Embryonic facial prominence (tissue), 1 donor: ENCODE measurements around the gene PI4KB.

ENCODE experiments used
- DNase-seq: peaks from one replicate; pipeline ENCODE4 v3.0.0-alpha.2; 2016; ENCODE audit errors: extremely low spot score

PI4KB gene

DNA sequence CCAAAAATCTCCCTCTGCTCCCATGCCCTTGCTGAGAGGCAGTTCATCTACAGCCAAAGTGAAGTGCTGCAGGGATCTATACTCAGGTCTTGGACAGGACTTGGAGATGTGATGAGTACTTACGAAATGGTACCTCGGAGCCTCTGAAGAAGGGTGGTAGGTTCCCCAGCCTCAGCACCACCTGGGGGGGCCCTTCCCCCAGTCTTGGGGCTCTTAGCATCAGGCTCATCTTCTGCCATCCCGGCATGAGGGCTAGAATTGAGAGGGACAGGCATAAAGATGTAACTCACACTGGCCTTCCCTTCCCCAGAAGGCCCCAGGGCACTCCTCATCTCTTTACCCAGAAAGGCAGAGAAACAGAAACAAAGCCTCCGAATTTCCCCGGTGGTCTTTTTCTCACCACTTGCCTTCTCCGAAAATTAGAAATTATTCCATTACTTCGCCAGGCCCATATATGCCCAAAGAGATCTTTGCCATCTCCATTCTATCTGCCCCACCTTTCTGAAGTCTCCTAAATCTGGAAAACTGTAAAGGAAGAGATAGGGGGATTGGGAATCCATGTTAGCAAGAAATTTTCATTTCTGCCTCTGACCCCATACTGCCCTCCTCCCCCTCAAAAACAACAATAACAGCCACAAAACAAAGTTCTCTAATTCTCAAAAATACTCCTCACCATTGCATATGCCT is 19.0 kb upstream of the PI4KB start:
- no peak for DNase-seq

DNA sequence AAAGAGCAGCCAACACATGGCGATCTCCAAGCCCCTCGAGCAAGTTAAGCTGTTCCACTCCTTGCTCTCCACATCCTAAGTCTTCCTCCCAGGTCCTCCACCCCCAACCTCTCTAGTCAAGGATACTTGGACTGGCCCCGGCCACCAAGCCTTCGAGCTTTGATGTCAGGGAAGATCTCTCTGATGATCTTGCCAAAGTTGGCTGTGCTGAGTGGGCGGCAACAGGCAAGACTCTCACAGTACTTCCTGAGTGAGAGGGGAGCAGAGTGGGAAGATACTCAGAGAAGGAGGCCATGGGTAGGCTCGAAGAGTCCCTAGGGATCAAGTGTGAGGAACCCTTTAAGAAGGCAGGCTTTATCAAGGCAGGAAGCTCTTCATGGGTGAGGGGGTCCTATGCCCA is 17.1 kb upstream of the PI4KB start:
- DNase-seq, result no peak

DNA sequence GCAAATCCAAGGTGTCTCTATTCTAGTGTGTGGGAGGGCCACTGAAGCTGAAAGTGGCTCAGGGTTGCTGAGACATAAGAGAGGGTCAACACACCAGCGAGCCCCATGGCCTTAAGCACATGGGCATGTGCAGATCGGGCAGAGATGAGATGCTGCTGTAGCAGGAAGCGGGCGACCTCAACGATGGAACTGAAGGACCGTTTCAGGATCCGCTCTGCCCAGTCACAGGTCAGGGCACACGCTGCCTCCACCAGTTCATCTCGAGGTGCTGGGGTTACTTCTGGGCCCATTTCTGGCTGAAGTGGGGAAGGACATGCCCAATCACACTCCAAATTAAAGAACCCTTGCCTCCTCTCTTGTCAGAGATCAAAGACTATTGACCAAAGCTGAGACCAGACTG is 16.4 kb upstream of the PI4KB start:
- no peak for DNase-seq

DNA sequence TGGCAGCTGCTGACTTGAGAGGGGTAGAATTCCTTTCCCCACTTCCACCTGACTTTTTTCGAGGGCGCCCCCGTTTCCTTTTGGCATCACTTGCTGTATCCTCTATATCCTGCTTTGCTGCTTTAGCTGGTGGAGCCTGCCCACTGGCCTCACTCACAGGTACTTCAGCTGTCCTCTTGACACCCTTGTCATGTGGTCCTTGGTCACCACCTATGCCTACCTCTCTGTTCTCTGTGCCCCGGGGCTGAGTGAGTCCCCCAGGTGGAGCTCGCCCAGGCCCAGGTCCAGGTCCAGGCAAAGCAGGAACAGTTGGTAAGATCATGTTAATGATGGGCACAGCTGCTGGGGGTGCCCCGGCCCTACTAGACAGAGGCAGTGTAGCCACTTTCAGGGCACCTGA is 15.4 kb upstream of the PI4KB start:
- DNase-seq, result no peak

DNA sequence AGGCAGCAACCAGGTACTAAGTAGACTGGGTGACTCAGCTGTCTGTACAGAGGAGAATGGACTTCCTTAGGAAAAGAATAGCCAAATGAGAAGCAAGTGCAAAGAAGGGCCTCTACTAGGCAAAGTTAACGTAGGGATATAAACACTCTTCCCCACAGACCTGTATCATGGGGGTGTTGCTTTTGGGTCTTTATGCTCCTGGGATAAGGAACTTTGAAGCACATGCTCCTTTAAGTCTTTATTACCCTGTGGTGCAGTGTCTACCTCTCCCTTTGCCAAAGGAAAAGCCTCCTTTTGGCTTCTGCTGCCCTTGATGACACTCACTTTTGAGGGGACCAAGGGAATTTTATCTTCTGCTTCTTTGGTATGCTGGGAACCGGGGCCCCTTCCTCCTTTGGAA is 14.8 kb upstream of the PI4KB start:
- no peak for DNase-seq

DNA sequence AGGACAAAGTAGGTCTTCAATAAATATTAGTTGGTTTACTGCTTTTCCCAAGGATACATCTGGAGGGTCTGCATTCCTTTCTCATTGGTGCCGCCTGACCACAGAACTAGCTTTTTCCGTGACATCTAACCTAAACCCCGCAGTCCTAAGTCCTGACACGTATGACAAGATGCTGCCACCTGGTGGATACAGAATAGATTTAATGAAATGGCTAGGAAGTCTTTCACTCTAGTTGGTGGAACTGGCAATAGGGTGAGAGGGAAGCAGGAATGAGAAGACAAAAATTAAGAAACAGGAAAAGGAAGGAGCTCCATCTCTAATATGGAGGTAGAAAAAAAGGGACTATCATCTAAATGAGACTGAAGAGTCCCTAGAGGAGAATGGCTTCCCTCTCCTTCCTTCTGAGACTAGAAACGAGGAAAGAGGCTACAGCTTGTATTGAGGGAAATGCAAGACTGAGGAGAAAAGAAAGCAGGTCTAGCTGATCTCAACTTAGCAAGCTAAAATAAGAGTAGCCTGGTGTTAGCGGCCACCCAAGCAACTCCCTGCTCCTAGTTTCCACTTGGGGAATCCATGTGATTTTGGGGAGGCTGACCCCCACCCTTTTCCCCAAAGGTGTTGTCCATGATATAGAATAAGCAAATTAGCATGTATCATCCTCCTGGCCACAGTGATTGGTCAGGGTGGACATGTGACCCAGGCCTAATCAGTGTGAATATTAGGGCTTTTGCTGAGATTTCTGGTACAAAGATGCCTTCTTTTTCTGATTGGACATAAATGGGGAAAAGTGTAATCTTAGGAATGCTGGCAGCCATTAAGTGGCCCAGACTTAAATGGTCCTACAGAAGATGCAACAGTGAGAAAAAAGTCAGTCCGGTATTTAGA is 13.9 kb upstream of the PI4KB start:
- peak; percentile 70 for DNase-seq

DNA sequence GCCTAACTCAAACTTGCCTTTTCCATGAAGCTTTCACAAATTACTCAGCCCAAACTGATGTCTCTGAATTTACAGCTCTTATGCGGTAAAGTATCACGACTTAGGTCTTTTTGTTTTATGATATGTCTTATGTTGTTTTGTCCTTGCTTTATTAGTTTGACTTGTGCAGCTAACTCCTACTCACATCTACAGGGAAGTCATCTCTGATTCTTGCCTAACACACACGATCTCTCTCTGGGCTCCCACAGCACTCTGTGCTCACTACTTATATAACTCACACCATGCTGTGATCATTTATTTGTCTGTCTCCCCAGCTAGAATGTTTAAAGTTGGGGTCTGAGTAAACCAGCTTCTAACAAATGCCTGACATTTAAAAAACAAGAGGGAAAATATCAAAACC is 9.3 kb upstream of the PI4KB start:
- no peak for DNase-seq

DNA sequence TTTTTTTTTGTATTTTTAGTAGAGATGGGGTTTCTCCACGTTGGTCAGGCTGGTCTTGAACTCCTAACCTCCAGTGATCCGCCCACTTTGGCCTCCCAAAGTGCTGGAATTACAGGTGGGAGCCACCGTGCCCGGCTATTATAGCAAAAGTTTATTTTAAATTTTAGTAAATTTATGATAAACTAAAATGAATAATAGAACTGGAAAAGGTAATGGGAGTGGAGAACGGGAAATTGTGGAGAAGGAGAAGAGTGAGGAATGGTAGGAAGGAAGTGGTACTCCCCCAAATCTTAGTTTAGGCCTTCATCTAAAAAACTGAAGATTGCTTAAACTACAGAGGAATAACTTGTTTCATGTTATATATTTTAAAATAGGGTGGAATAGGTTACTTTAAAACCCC is 7.6 kb upstream of the PI4KB start:
- no peak for DNase-seq

DNA sequence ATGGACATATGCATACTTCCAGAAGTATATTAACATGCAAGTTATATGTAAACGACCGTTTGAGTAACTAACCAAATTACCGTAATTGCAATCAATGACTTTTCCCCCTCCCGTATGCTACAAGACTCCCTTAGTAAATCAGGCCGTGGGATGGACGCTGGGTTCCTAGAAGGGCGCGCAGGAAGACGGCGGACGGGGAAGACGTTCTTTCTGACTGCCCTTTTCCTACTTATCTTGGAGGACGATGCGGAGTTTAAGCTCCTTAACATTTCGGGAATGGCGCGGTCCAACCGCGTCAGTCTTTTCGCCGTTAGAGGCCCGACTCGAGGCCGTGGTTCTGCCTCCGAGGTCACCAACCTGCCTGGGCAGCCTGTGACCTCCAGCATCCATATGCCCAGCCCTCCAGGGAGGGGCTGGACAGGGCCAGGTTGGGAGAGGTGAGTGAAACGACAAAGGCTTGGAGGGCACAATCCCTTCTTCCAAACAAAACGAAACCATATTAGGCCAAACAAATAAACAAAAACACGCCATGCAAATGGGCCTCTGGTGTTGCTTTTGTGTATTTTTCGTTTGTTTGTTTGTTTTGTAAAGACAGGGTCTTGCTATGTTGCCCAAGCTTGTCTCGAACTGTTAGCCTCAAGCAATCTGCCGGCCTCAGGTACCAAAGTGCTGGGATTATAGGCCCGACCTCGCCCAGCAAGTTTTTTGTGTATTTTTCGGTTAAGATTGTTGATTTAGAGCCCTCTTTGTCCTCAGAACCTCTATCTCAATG is 873 bp upstream of the PI4KB start:
- no peak for DNase-seq

DNA sequence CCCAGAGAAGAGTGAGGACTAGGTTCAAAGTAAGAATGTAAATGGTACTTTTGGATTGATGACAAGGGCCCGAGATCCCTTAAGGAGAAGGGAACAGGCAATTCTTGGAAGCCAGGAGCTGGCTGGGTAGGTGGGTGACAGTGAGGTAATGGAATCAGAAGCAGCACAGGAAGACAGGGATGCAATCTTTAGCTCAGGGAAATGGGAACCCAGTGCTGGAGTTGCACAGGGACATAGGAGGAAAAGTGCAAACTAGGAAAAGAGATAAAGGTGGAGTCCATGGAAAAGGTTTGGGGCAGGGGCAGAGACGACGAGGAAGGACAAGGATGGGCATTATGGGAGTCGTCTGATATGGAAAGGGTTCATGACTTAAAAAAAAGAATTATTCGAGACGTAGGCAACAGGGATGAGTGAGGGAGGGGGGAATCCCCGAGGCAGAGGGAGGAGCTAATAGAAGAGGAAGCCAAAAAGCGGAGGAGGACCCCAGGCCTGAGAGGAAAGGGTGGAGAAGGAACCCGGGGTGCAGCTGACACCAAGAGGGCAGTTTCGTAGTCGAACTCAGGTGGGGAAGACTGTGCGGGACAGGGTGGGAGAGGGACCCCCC is 495 bp downstream of the PI4KB start:
- DNase-seq, result peak; percentile 58

DNA sequence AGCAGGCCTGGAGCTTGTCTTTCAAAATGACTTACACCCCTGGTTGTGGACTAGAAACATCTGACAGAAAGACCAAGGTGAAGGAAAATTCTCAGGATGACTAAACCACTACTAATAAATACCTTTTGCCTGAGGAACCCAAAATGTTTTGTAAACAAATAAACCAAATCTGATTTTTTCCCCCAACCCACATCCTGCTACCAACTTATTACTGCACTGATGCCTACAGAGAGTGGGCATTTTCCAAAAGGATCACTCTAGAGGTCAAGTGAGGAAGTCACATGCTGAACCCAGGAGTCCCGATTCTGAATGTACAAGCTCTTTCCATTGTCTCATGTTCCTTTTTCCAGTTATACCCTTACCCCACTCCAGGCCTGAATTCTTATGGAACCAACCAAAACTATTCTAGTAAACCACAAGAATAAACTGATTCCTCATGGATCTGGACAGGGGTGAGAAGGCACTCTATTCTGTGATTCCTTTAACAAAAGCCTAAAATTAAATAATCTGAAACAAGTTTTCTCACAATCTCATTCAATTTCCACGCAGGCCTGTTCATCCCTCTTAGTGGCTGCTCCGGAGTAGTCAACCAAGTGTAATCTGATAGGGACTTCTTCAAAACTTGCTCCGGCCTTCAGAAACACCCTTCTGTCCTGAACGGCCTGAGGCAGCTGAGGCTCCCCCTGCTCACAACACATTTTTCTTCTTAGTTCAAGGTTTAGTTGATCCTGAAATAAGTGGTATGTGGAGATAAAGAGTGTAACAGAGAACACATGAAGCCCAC is 1.4 kb downstream of the PI4KB start:
- no peak for DNase-seq

DNA sequence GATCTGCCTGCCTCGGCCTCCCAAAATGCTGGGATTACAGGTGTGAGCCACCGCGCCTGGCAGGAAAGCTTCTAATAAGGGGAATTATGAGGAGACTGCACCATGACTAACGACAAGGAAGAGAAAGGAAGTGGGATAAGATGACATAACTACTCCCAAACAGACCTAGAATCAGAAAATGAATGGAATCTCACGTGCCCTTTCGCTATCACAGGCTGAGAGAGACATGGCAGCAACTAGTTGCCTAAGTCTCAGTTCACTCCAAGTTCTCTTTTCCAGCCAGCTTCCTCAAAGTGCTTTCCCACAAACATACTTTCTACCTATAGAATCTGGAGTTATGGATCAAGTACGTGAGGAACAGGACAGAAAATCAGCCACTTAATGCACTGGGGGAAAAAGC is 2.0 kb downstream of the PI4KB start:
- DNase-seq, result no peak

DNA sequence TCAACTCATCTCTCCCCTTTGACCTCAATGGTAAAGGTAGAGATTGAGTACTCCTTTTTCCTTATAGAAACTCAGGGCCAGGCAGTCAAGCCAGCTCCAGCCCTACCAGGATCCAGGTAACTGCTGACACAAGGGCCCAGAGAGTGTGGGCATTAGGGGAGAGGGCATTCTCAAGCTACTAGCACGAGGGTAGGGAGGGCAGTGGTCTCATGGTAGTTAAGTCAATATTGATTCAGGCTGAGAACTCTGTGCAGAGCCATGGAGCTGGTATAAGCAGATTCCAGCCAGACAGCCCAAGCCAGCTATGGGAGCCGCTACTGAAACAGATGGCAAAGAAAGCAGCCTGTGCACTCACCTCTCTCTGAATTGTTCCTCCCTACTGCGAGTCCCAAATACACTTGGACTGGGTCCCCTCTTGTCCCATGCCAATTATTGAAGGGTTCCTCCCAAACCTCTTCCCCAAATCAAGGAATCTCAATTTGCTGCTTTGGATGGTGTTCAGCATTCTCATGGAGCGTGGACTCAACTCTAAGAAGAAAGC is 2.8 kb downstream of the PI4KB start:
- no peak for DNase-seq

DNA sequence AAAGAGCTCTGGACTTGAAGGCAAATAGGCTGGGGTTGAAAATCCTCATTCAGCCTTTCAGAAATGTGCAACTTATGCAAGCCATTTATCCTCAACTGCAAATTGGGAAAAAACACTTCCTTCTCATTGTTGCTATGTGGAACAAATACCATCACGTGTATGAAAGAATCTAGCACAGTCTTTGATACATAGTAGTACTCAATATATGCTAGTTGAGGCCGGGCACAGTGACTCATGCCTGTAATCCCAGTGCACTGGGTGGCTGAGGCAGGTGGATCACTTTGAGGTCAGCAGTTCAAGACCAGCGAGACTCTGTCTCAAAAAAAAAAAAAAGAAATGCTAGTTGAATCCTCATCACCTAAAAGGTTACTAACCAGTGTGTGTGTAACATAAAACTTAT is 8.2 kb downstream of the PI4KB start:
- no peak for DNase-seq

DNA sequence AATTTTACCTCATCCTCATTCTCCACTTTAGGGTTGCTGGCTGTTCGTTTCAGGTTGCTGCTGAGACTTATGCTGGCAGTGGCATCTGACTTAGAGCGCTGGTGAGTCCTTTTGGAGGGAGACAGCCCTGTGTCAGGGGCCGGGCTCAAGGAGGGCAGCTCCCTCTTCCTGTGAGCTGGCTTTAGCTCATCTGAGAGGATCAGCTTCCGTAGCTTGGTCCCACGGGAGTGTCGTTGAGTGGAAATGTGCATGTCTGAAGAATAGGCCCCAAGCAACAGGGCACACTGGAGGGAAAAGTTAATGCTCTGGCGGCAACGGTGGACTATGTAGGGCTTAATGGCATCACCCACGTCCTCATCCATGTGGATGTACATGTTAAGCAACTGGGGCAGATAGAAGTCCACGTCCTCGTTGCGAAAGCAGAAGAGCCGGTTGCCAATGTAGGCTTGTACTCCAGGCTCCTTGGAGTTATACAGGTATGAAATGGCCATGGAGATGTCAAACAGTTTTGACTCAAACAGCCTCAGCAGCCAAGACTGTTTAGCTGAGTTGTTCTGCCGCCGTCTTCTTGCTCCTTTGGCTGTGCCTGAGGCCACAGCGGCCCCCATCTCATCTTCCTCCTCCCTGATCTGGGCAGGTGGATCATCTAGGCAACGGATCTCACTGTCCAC is 11.5 kb downstream of the PI4KB start:
- DNase-seq, result no peak

DNA sequence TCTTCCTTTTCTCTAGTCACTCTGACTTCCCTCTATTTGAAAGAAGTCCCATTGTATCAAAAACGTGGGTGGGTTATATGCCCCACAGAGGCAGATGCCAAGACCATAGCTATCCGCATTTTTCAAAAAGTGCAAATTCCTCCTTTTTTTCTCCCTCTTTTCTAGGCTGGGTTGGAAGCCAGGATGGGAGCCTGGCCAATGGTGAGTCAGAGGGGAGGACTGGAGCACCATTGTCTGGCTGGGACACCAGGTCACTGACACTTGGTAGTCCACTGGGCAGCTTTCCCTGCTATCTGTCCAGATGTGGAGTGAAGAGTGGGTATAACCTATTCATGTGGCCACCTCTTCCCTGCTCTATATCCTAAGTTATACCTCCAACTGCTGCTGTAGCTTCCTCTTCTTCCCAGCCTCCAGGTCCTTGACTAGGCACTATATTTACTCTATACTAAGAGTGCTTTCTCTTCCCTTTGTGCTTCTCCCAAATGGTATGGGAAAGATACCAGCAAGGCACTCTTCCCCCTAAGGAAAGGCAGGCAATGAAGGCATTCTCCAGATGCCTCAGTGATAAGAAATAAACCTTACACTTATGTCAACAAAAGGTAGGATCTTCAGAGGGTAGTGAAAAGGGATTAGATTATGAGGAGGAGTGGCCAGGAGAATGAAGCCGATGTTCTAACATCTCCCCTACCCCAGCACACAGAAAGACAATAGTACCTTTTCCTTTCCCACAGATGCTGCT is 12.9 kb downstream of the PI4KB start:
- no peak for DNase-seq

DNA sequence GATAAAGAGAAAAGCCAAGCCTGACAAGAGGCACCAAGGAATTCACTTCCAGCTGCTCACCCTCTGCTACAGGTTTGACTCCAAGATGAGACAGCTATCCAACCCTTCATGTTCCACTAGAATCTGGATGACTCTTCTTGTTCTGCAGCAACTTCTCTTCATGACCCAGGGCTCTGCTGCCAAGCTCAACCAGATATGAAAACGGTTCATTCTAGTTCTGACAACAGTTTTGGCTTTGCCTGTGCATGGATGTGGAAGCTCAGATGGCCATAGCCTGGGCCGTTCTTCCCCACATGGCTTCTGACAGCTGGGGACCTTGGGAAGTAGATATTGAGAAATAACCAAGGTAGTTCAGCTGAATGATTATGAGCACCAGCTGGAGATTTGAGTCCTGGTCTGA is 13.7 kb downstream of the PI4KB start:
- DNase-seq, result no peak

DNA sequence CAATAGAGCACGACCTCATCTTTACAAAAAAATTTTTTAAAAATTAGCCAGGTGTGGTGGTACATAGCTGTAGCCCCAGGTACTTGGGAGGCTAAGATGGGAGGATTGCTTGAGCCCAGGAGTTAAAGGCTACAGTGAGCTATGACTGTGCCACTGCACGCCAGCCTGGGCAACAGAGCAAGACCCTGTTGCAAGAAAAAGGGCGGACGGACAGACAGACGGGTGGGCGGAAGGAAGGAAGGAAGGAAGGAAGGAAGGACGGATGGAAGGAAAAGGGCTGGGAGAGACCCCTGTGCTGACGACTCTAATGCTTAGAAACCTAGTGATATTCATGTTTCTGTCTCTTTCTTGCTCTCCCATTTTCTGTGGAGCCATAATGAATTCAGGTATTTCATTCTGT is 14.4 kb downstream of the PI4KB start:
- no peak for DNase-seq

DNA sequence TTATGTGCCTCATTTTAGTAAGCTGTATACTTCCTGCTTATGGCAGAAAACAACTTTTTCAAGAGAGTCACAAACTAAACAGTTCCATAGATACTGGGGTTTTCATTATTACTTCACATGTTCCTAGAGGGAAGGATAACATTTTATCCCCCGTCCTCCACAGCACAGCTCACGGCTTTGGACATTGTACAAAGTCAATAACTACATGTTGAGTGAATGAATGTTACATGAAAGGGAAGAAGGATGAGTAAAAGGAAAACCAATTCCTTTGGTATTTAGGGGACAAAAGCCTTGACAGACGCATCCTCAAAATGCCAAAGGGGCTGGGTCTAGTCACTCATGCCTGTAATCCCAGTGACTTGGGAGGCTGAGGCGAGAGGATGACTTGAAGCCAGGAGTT is 14.8 kb downstream of the PI4KB start:
- no peak for DNase-seq
